H1 (cell line): ENCODE measurements around the gene CEP192. TPM values are rescaled to one million over a fixed set of nuclear protein-coding genes. Genes with fewer than 3 reads are reported as not detected.

Source experiments
- CTCF ChIA-PET: fragments of 300-600 bp; sonication (Branson Sonifier 250); formaldehyde crosslinking; loops from one replicate; lab custom pipeline; 2021; ENCODE audit not compliant: partially characterized antibody; lab: Charles Lee
- POLR2A ChIA-PET: fragments of 300-600 bp; sonication (Branson Sonifier 250); formaldehyde crosslinking; loops from one replicate; lab custom pipeline; 2021; ENCODE audit warnings: inconsistent platforms; ENCODE audit not compliant: partially characterized antibody; lab: Charles Lee
- DNase-seq, 2 experiments: peaks; one replicate each; pipeline versions ENCODE4 v3.0.0 to v3.0.0-alpha.2; 2010 to 2022; ENCODE audit warnings: low spot score in 2 of 2, low read depth in 1 of 2, mixed read lengths in 1 of 2
- FAIRE-seq: peaks from 2 replicates; lab custom pipeline; 2011; peaks lifted over from hg19 to GRCh38; lab: Jason Lieb, UNC
- H2AFZ ChIP-seq: 2 replicates; pipeline ENCODE4 v1.8.1; 2012; ENCODE audit warnings: low read length, inconsistent platforms
- H2AK5ac ChIP-seq: 2 replicates; pipeline ENCODE4 v1.6.1; 2013; ENCODE audit warnings: low read depth, low read length
- H2BK120ac ChIP-seq: replicated peaks from 2 replicates; pipeline ENCODE3; 2013; ENCODE audit warnings: low read depth, low read length, inconsistent platforms
- H2BK12ac ChIP-seq: 2 replicates; pipeline ENCODE4 v1.6.1; 2013; ENCODE audit warnings: low read depth, low read length
- H2BK15ac ChIP-seq: 2 replicates; pipeline ENCODE4 v1.6.1; 2013; ENCODE audit warnings: low read length
- H2BK20ac ChIP-seq: 2 replicates; pipeline ENCODE4 v1.6.1; 2013; ENCODE audit warnings: low read length
- H2BK5ac ChIP-seq: 2 replicates; pipeline ENCODE4 v1.6.1; 2013; ENCODE audit warnings: low read depth, low read length
- H3K14ac ChIP-seq: 2 replicates; pipeline ENCODE4 v1.6.1; 2013; ENCODE audit warnings: inconsistent platforms; ENCODE audit not compliant: insufficient read length
- H3K18ac ChIP-seq: 2 replicates; pipeline ENCODE4 v1.6.1; 2013; ENCODE audit warnings: low read length; ENCODE audit errors: extremely low read depth
- H3K23ac ChIP-seq: 2 replicates; pipeline ENCODE4 v1.6.1; 2013; ENCODE audit warnings: inconsistent platforms; ENCODE audit not compliant: insufficient read length
- H3K23me2 ChIP-seq: 2 replicates; pipeline ENCODE4 v1.6.1; 2013; ENCODE audit warnings: low read depth, low read length
- H3K27ac ChIP-seq: 2 replicates; pipeline ENCODE4 v1.6.1; 2011; ENCODE audit warnings: low read depth, low read length, inconsistent platforms
- H3K27me3 ChIP-seq, 4 experiments: replicated peaks in 1 of 4; 1 replicate in 1 of 4; 2 replicates in 3 of 4; pipeline versions ENCODE4 v1.6.1 to v1.8.1; 2011 to 2013; ENCODE audit warnings: low read length in 3 of 4, mild to moderate bottlenecking in 3 of 4, inconsistent platforms in 2 of 4, mixed read lengths in 2 of 4, moderate library complexity in 1 of 4; ENCODE audit not compliant: control insufficient read depth in 3 of 4, insufficient read depth in 3 of 4; ENCODE audit errors: extremely low read depth in 1 of 4
- H3K36me3 ChIP-seq, 4 experiments: 2 replicates each; pipeline versions ENCODE4 v1.6.1 to v1.8.1; 2011 to 2013; ENCODE audit warnings: mild to moderate bottlenecking in 4 of 4, low read length in 3 of 4, moderate library complexity in 2 of 4, control low read depth in 1 of 4, inconsistent platforms in 1 of 4; ENCODE audit not compliant: insufficient read depth in 4 of 4, control insufficient read depth in 2 of 4
- H3K4ac ChIP-seq: replicated peaks from 2 replicates; pipeline ENCODE3; 2013; ENCODE audit warnings: low read length, low read depth, mixed read lengths, inconsistent platforms; ENCODE audit not compliant: insufficient read length
- H3K4me1 ChIP-seq, 4 experiments: replicated peaks in 1 of 4; 1 replicate in 1 of 4; 2 replicates in 3 of 4; pipeline versions ENCODE4 v1.6.1 to v1.8.1; 2011 to 2013; ENCODE audit warnings: low read length in 3 of 4, inconsistent platforms in 2 of 4, mixed read lengths in 1 of 4; ENCODE audit not compliant: insufficient read depth in 4 of 4, control insufficient read depth in 3 of 4
- H3K4me2 ChIP-seq, 2 experiments: 2 replicates each; pipeline versions ENCODE4 v1.6.1 to v1.8.1; 2011 to 2013; ENCODE audit warnings: low read depth in 2 of 2, low read length in 2 of 2, control low read depth in 1 of 2, inconsistent platforms in 1 of 2, mild to moderate bottlenecking in 1 of 2; ENCODE audit not compliant: insufficient read depth in 1 of 2
- H3K4me3 ChIP-seq, 4 experiments: fragments of 200-600, 300-600 bp in 1 of 4; sonication (generic), shearing (Covaris generic), sonication (Bioruptor Twin) in 1 of 4; 2 replicates each; pipeline versions ENCODE4 v1.5.1 to v1.8.1; 2011 to 2016; ENCODE audit warnings: low read length in 4 of 4, low read depth in 3 of 4, control low read depth in 2 of 4, inconsistent platforms in 2 of 4, mild to moderate bottlenecking in 2 of 4, mixed read lengths in 1 of 4, moderate library complexity in 1 of 4; ENCODE audit not compliant: insufficient read depth in 2 of 4; ENCODE audit errors: extremely low read depth in 1 of 4
- H3K56ac ChIP-seq: replicated peaks from 2 replicates; pipeline ENCODE3; 2013; ENCODE audit warnings: low read depth, mild to moderate bottlenecking, mixed read lengths, low read length, inconsistent platforms; ENCODE audit not compliant: insufficient read length
- H3K79me1 ChIP-seq: 2 replicates; pipeline ENCODE4 v1.6.1; 2013; ENCODE audit warnings: low read depth, low read length, control low read depth
- H3K79me2 ChIP-seq, 2 experiments: 2 replicates each; pipeline versions ENCODE4 v1.6.1 to v1.8.1; 2012 to 2013; ENCODE audit warnings: low read length in 2 of 2, mild to moderate bottlenecking in 2 of 2, inconsistent platforms in 1 of 2; ENCODE audit not compliant: insufficient read depth in 2 of 2, control insufficient read depth in 1 of 2
- H3K9ac ChIP-seq, 4 experiments: replicated peaks in 1 of 4; 1 replicate in 1 of 4; 2 replicates in 3 of 4; pipeline versions ENCODE4 v1.6.1 to v1.8.1; 2011 to 2013; ENCODE audit warnings: low read depth in 3 of 4, low read length in 3 of 4, control low read depth in 2 of 4, mild to moderate bottlenecking in 2 of 4, moderate library complexity in 2 of 4, inconsistent platforms in 1 of 4; ENCODE audit errors: extremely low read depth in 1 of 4
- H3K9me3 ChIP-seq, 2 experiments: 2 replicates each; pipeline versions ENCODE4 v1.6.1 to v1.8.1; 2012 to 2013; ENCODE audit warnings: mild to moderate bottlenecking in 2 of 2, moderate library complexity in 2 of 2, control low read depth in 1 of 2, inconsistent platforms in 1 of 2, low read depth in 1 of 2, low read length in 1 of 2, mixed read lengths in 1 of 2; ENCODE audit not compliant: insufficient read depth in 2 of 2
- H4K20me1 ChIP-seq, 2 experiments: replicated peaks in 1 of 2; 2 replicates each; pipeline versions ENCODE3 to v1.8.1; 2011 to 2013; ENCODE audit warnings: inconsistent platforms in 2 of 2, low read length in 2 of 2, mild to moderate bottlenecking in 1 of 2; ENCODE audit not compliant: insufficient read depth in 2 of 2, control insufficient read depth in 1 of 2
- H4K5ac ChIP-seq: 2 replicates; pipeline ENCODE4 v1.6.1; 2013; ENCODE audit warnings: low read length, low read depth, mixed read lengths, inconsistent platforms; ENCODE audit not compliant: insufficient read length
- H4K8ac ChIP-seq: 2 replicates; pipeline ENCODE4 v1.8.0; 2013; ENCODE audit warnings: mild to moderate bottlenecking, moderate library complexity, low read length, inconsistent platforms; ENCODE audit not compliant: insufficient read depth; ENCODE audit errors: extremely low read depth
- H4K91ac ChIP-seq: replicated peaks from 2 replicates; pipeline ENCODE3; 2013; ENCODE audit warnings: low read length, mixed read lengths, inconsistent platforms; ENCODE audit not compliant: insufficient read length
- CEBPB ChIP-seq: IDR thresholded peaks from 2 replicates; pipeline ENCODE4 v1.6.1; 2012; ENCODE audit warnings: low read depth, low read length
- FOSL1 ChIP-seq: IDR thresholded peaks from 2 replicates; pipeline ENCODE4 v1.6.1; 2011; ENCODE audit warnings: mild to moderate bottlenecking, low read depth, low read length, moderate library complexity; ENCODE audit not compliant: insufficient read depth
- HDAC6 ChIP-seq: IDR thresholded peaks from one replicate; pipeline ENCODE4 v1.7.1; 2012; ENCODE audit warnings: low read depth, mild to moderate bottlenecking, inconsistent platforms, low read length, moderate library complexity
- NANOG ChIP-seq: IDR thresholded peaks from 2 replicates; pipeline ENCODE4 v1.6.1; 2011; ENCODE audit warnings: low read length, low read depth, mild to moderate bottlenecking, inconsistent platforms; ENCODE audit not compliant: insufficient read depth, poor library complexity, severe bottlenecking
- POLR2AphosphoS5 ChIP-seq: IDR thresholded peaks from 2 replicates; pipeline ENCODE4 v1.6.1; 2011; ENCODE audit warnings: low read depth, low read length
- RNF2 ChIP-seq: fragments of 200-900, 300-1000 bp; sonication (generic); IDR thresholded peaks from 2 replicates; pipeline ENCODE4 v1.7.1; 2016; ENCODE audit warnings: borderline replicate concordance, low read depth, mild to moderate bottlenecking, antibody characterized with exemption, low read length; ENCODE audit not compliant: poor library complexity, severe bottlenecking; ENCODE audit errors: missing control alignments
- USF2 ChIP-seq: IDR thresholded peaks from 2 replicates; pipeline ENCODE4 v1.6.1; 2011; ENCODE audit warnings: low read length, improper control_type of control experiment
- WGBS, 2 experiments: shearing (Covaris generic) in 1 of 2; methylation state at CpG; one replicate each; pipeline versions ENCODE4 v1.1.6 to v1.1.7; 2013 to 2015; ENCODE audit warnings: low lambda C conversion rate in 2 of 2, mixed read lengths in 2 of 2, inconsistent platforms in 1 of 2, low coverage in 1 of 2, missing lambda C conversion rate in 1 of 2; ENCODE audit not compliant: insufficient replicate concordance in 2 of 2, insufficient coverage in 1 of 2, insufficient read length in 1 of 2; ENCODE audit errors: extremely low coverage in 1 of 2, missing lambda C conversion rate in 1 of 2; 5-methylcytosine and 5-hydroxymethylcytosine counted together
- polyA plus RNA-seq, 7 experiments: library from polyadenylated mRNA; depleted of rRNA in 3 of 7; stranded (reverse) in 5 of 7; unstranded in 2 of 7; fragments of >200 nt in 5 of 7; fragments of 200-250 nt in 2 of 7; gene quantifications; 1 replicate in 5 of 7; 2 replicates in 1 of 7; 4 replicates in 1 of 7; pipeline versions ENCODE4 v1.2.1 to v1.2.3, GENCODE V29; 2011 to 2013; ENCODE audit warnings: missing spikeins in 2 of 7, mixed read lengths in 2 of 7
- total RNA-seq: library from RNA; stranded (reverse); fragmentation: NEBNext Ultra II Directional; extraction: Animal tissue kit (Norgen Biotek cat#: 25700); gene quantifications from 2 replicates; pipeline ENCODE4 v1.2.1, GENCODE V29; 2021

Gene CEP192
- total and polyA plus RNA-seq, 2 of the 8 experiments (the other 6 are each of a cell fraction or from before 2014, with no cell fraction given) = 13.4 to 23.1 TPM

GRCh38 chr18:12995424-12995823, 4.3 kb downstream of the CEP192 start:
- H3K79me1 ChIP-seq = peaks cover 23% of the 10 kb centered on the region
- no peak overlapping the region for H4K5ac ChIP-seq
- H2AFZ ChIP-seq = no peak overlapping the region
- H2BK12ac ChIP-seq = no peak overlapping the region
- no peak overlapping the region for H2AK5ac ChIP-seq
- H3K79me2 ChIP-seq = peaks cover 31 to 77% of the 10 kb centered on the region in 2 experiments
- peaks cover 0 to 5% (median 1%) of the 10 kb centered on the region in 4 experiments; a peak in 1 of 8 replicates for H3K36me3 ChIP-seq
- H3K27ac ChIP-seq = no peak overlapping the region
- H3K23ac ChIP-seq = no peak overlapping the region
- peaks cover 0 to 6% (median 1%) of the 10 kb centered on the region in 4 experiments; a peak in 2 of 7 replicates for H3K4me1 ChIP-seq
- no peak overlapping the region for H4K8ac ChIP-seq
- H3K27me3 ChIP-seq = no peaks in the 10 kb centered on the region
- H3K4me2 ChIP-seq = no peak overlapping the region
- no peak overlapping the region for H3K9ac ChIP-seq
- H2BK120ac ChIP-seq = no peak overlapping the region
- no peak overlapping the region for H3K18ac ChIP-seq
- no peak for TF ChIP-seq NANOG
- TF ChIP-seq RNF2 = no peak
- TF ChIP-seq CEBPB = no peak
- no peak for TF ChIP-seq POLR2AphosphoS5
- TF ChIP-seq HDAC6 = no peak
- TF ChIP-seq FOSL1 = no peak
- TF ChIP-seq USF2 = no peak
- ChIA-PET CTCF (no interaction called here), POLR2A (interaction anchor here (0.5 kb wide), 1 partner anchor 268 kb away, joined by 3 read pairs; no protein-coding TSS in a partner anchor)
- H2BK5ac ChIP-seq = no peak overlapping the region
- no peak overlapping the region for H2BK20ac ChIP-seq
- H3K14ac ChIP-seq = no peak overlapping the region
- no peaks in the 10 kb centered on the region for H3K9me3 ChIP-seq
- no peak overlapping the region for H3K56ac ChIP-seq
- peaks cover 12% of the 10 kb centered on the region for H3K23me2 ChIP-seq
- WGBS, 2 experiments = 89% methylated on average over 2 of the region's 2 CpGs; no CpG with 5 or more reads in 1 of the 2 experiments
- DNase-seq = no peak
- FAIRE-seq = no peak
- H4K91ac ChIP-seq = no peak overlapping the region
- H3K4me3 ChIP-seq = no peak overlapping the region
- no peak overlapping the region for H3K4ac ChIP-seq
- no peak overlapping the region for H2BK15ac ChIP-seq
- H4K20me1 ChIP-seq = peaks cover 1 to 2% of the 10 kb centered on the region in 2 experiments
